ENCODE data around the gene CPNE9. TPM values are rescaled to one million over a fixed set of nuclear protein-coding genes. Genes with fewer than 3 reads are reported as not detected.

The CPNE9 gene
- total and polyA plus RNA-seq, 2 of the 13 experiments (the other 11 are each of a cell fraction or from before 2014, with no cell fraction given) = 0.20 TPM; not detected in 1

- TF ChIP-seq ZBTB14 (CRISPR knock-in tag; IDR thresholded peaks at IDR 0.05) (peak; percentile 68), JDP2 (CRISPR knock-in tag; IDR thresholded peaks at IDR 0.05; ENCODE audit: borderline replicate concordance) (no peak), ZNF629 (CRISPR knock-in tag; conservative IDR thresholded peaks at IDR 0.05) (no peak), ZNF75D (CRISPR knock-in tag; IDR thresholded peaks at IDR 0.05; ENCODE audit: borderline replicate concordance) (no peak), KMT2B (CRISPR knock-in tag; IDR thresholded peaks at IDR 0.05) (peak; percentile 74), ZNF431 (CRISPR knock-in tag; IDR thresholded peaks at IDR 0.05; ENCODE audit: borderline replicate concordance, low read depth) (no peak), ZNF530 (CRISPR knock-in tag; IDR thresholded peaks at IDR 0.05; ENCODE audit: low read depth) (no peak), E2F1 (CRISPR knock-in tag; IDR thresholded peaks at IDR 0.05) (peak; percentile 87), CAMTA2 (CRISPR knock-in tag; IDR thresholded peaks at IDR 0.05; ENCODE audit: borderline replicate concordance) (no peak), MTF2 (CRISPR knock-in tag; IDR thresholded peaks at IDR 0.05; ENCODE audit: borderline replicate concordance) (no peak), TRIM22 (IDR thresholded peaks at IDR 0.05) (no peak), ZNF468 (CRISPR knock-in tag; IDR thresholded peaks at IDR 0.05) (no peak), SNAPC2 (CRISPR knock-in tag; IDR thresholded peaks at IDR 0.05) (0 out of 2 replicates have a peak, but pooled peaks have one; percentile 76), GFI1 (CRISPR knock-in tag; IDR thresholded peaks at IDR 0.05; ENCODE audit: borderline replicate concordance) (no peak; the same call in 1 of the 2 replicates), SETDB1 (CRISPR knock-in tag; IDR thresholded peaks at IDR 0.05; ENCODE audit: borderline replicate concordance) (no peak), SIX1 (CRISPR knock-in tag; IDR thresholded peaks at IDR 0.05; ENCODE audit: borderline replicate concordance) (no peak), DNMT1 (CRISPR knock-in tag; IDR thresholded peaks at IDR 0.05) (no peak), BRD4 (CRISPR knock-in tag; IDR thresholded peaks at IDR 0.05) (0 out of 2 replicates have a peak, but pooled peaks have one; percentile 44), HNF4A (CRISPR knock-in tag; IDR thresholded peaks at IDR 0.05) (0 out of 2 replicates have a peak, but pooled peaks have one; percentile 6), ARID4A (CRISPR knock-in tag; IDR thresholded peaks at IDR 0.05; ENCODE audit: borderline replicate concordance) (peak; percentile 85)
- TF ChIP-seq, protein P1, sequence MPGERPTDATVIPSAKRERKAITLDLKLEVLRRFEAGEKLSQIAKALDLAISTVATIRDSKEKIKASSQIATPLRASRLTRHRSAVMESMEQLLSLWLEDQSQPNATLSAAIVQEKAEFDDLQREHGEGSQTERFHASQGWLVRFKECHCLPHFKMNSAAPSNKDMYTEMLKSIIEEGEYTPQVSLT (CRISPR knock-in tag; IDR thresholded peaks at IDR 0.05; ENCODE audit: borderline replicate concordance, low read depth) = no peak
Observed at GRCh38 chr3:9749645-9750555, 46.3 kb downstream of the CPNE9 start, which contains the start of gene OGG1 (continued).

All from HepG2 (cell line).